Dermis lymphatic vessel endothelial cell (primary cell): ENCODE results near the gene WDR38. TPM values are rescaled to one million over a fixed set of nuclear protein-coding genes. Genes with fewer than 3 reads are reported as not detected.

Experiments
- total RNA-seq: library from RNA; depleted of rRNA; stranded (reverse); fragments of >200 nt; gene quantifications from 2 replicates; pipeline ENCODE4 v1.2.1, GENCODE V29; 2014

Gene WDR38
- total RNA-seq: not detected in 2 replicates

GRCh38 chr9:124852829-124853531 is at the start of gene WDR38:
WDR38 (plus strand) TSS chr9:124853460; CDS start chr9:124853532, 72 bp downstream.

GRCh38 chr9:124861342-124862229 is 8.3 kb downstream of the WDR38 start, which contains the start of the genes ARPC5L and RPL35:
ARPC5L (plus strand) TSS chr9:124862130; CDS start chr9:124869291, 7,161 bp downstream.
RPL35 (minus strand) TSS chr9:124861957; CDS start chr9:124861912, 45 bp downstream.

Other genes starting within 250 kb of the WDR38 start
- 1.1 and 1.3 TPM in 2 replicates for gene NR6A1, start 82.1 kb upstream of the WDR38 start, total RNA-seq
- gene OLFML2A, start 76.3 kb upstream of the WDR38 start, total RNA-seq: 4.5 and 4.6 TPM in 2 replicates
- 1,617 and 1,773 TPM in 2 replicates for gene RPL35, start 8.5 kb downstream of the WDR38 start, total RNA-seq
- gene ARPC5L, start 8.7 kb downstream of the WDR38 start, total RNA-seq: 13.8 and 15.1 TPM in 2 replicates
- gene GOLGA1, start 87.6 kb downstream of the WDR38 start, total RNA-seq: 8.0 and 9.6 TPM in 2 replicates